Chondrocyte (in vitro differentiated cells): ENCODE results near the gene SLC19A2. TPM values are rescaled to one million over a fixed set of nuclear protein-coding genes. Genes with fewer than 3 reads are reported as not detected.
"Not testable (repeated sequence)": the region's sequence is repeated elsewhere in the genome, so short reads cannot be mapped to it uniquely, and the experiment has no call there.

ENCODE experiments used
- DNase-seq: peaks from one replicate; pipeline ENCODE4 v3.0.0; 2021; ENCODE audit warnings: mixed read lengths, low spot score
- H3K27ac Mint-ChIP-seq: one replicate; pipeline ENCODE4 v1.8.0; 2021; ENCODE audit warnings: mild to moderate bottlenecking, moderate library complexity, mixed read lengths; ENCODE audit not compliant: unreplicated experiment
- H3K27me3 Mint-ChIP-seq: 2 replicates; pipeline ENCODE4 v1.8.0; 2021; ENCODE audit warnings: low read depth, mixed read lengths
- H3K36me3 Mint-ChIP-seq: 2 replicates; pipeline ENCODE4 v1.8.0; 2021; ENCODE audit warnings: low read depth, mixed read lengths
- H3K4me1 Mint-ChIP-seq: 2 replicates; pipeline ENCODE4 v1.8.0; 2021; ENCODE audit warnings: low read depth, mild to moderate bottlenecking, mixed read lengths
- H3K4me3 Mint-ChIP-seq: one replicate; pipeline ENCODE4 v1.8.0; 2021; ENCODE audit warnings: mild to moderate bottlenecking, moderate library complexity, mixed read lengths; ENCODE audit not compliant: unreplicated experiment
- H3K9me3 Mint-ChIP-seq: 2 replicates; pipeline ENCODE4 v1.8.0; 2021; ENCODE audit warnings: low read depth, mixed read lengths
- total RNA-seq: library from RNA; stranded (reverse); gene quantifications from 3 replicates; pipeline ENCODE4 v1.2.1, GENCODE V29; 2021
- TF ChIP-seq, protein P1 (sequence below): fragments of 200-600 bp; sonication (generic); IDR thresholded peaks from 2 replicates; pipeline ENCODE4 v1.5.0; 2021; ENCODE audit warnings: antibody characterized with exemption, mild to moderate bottlenecking, moderate library complexity

SLC19A2 gene
- total RNA-seq, 1 donor from 2014 or later: 4.9 TPM

GRCh38 chr1:169507413-169507812, 21.7 kb upstream of the SLC19A2 start:
- no peak overlapping the region for H3K4me3 Mint-ChIP-seq
- H3K9me3 Mint-ChIP-seq: peaks cover 6% of the 10 kb centered on the region
- no peak overlapping the region for H3K27ac Mint-ChIP-seq
- TF ChIP-seq, protein P1, sequence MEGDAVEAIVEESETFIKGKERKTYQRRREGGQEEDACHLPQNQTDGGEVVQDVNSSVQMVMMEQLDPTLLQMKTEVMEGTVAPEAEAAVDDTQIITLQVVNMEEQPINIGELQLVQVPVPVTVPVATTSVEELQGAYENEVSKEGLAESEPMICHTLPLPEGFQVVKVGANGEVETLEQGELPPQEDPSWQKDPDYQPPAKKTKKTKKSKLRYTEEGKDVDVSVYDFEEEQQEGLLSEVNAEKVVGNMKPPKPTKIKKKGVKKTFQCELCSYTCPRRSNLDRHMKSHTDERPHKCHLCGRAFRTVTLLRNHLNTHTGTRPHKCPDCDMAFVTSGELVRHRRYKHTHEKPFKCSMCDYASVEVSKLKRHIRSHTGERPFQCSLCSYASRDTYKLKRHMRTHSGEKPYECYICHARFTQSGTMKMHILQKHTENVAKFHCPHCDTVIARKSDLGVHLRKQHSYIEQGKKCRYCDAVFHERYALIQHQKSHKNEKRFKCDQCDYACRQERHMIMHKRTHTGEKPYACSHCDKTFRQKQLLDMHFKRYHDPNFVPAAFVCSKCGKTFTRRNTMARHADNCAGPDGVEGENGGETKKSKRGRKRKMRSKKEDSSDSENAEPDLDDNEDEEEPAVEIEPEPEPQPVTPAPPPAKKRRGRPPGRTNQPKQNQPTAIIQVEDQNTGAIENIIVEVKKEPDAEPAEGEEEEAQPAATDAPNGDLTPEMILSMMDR: no peak
- H3K36me3 Mint-ChIP-seq: no peaks in the 10 kb centered on the region
- DNase-seq: no peak
- peaks cover 9% of the 10 kb centered on the region for H3K27me3 Mint-ChIP-seq
- H3K4me1 Mint-ChIP-seq: no peaks in the 10 kb centered on the region

GRCh38 chr1:169503601-169504000, 17.9 kb upstream of the SLC19A2 start:
- DNase-seq, H3K27ac Mint-ChIP-seq, H3K36me3 Mint-ChIP-seq, H3K4me1 Mint-ChIP-seq, H3K4me3 Mint-ChIP-seq: not testable (repeated sequence)
- Mint-ChIP-seq H3K9me3 (peaks cover 11% of the 10 kb centered on the region), H3K27me3 (peaks cover 18% of the 10 kb centered on the region)

GRCh38 chr1:169499807-169500206, 14.1 kb upstream of the SLC19A2 start:
- peaks cover 20% of the 10 kb centered on the region for H3K27me3 Mint-ChIP-seq
- TF ChIP-seq, protein P1: no peak
- peaks cover 5% of the 10 kb centered on the region for H3K9me3 Mint-ChIP-seq
- H3K36me3 Mint-ChIP-seq: no peaks in the 10 kb centered on the region
- no peaks in the 10 kb centered on the region for H3K4me1 Mint-ChIP-seq
- no peak for DNase-seq
- H3K27ac Mint-ChIP-seq: no peak overlapping the region
- H3K4me3 Mint-ChIP-seq: no peak overlapping the region

- Mint-ChIP-seq H3K27me3 (peaks cover 20% of the 10 kb centered on the region), H3K4me1 (no peaks in the 10 kb centered on the region), H3K36me3 (no peaks in the 10 kb centered on the region), H3K4me3 (no peak overlapping the region), H3K9me3 (peaks cover 5% of the 10 kb centered on the region), H3K27ac (no peak overlapping the region)
- DNase-seq: no peak
- TF ChIP-seq, protein P1: no peak
Observed at GRCh38 chr1:169497317-169497716, 11.6 kb upstream of the SLC19A2 start.

- no peak overlapping the region for H3K27ac Mint-ChIP-seq
Observed at GRCh38 chr1:169495916-169496315, 10.2 kb upstream of the SLC19A2 start.

More at GRCh38 chr1:169495916-169496315, 10.2 kb upstream of the SLC19A2 start:
- no peaks in the 10 kb centered on the region for H3K4me1 Mint-ChIP-seq
- H3K9me3 Mint-ChIP-seq: no peaks in the 10 kb centered on the region
- H3K36me3 Mint-ChIP-seq: no peaks in the 10 kb centered on the region
- DNase-seq: no peak
- H3K4me3 Mint-ChIP-seq: no peak overlapping the region
- TF ChIP-seq, protein P1: no peak
- H3K27me3 Mint-ChIP-seq: peaks cover 20% of the 10 kb centered on the region
